Kidney (tissue), 14 donors: ENCODE measurements around the gene GPR15LG. TPM values are rescaled to one million over a fixed set of nuclear protein-coding genes. Genes with fewer than 3 reads are reported as not detected.

ENCODE experiments used
- DNase-seq, 5 donors: peaks; one replicate each; pipeline ENCODE4 v3.0.0-alpha.2; 2013 to 2020
- FAIRE-seq: peaks from 2 replicates; lab custom pipeline; 2012; peaks lifted over from hg19 to GRCh38; lab: Jason Lieb, UNC
- H3K27ac ChIP-seq, 2 donors: one replicate each; pipeline ENCODE4 v1.7.0; 2013; ENCODE audit warnings: low read depth in 2 of 2, low read length in 2 of 2, inconsistent platforms in 1 of 2
- H3K27me3 ChIP-seq: one replicate; pipeline ENCODE4 v1.7.1; 2013; ENCODE audit warnings: low read length, inconsistent platforms; ENCODE audit not compliant: control insufficient read depth, insufficient read depth
- H3K36me3 ChIP-seq, 3 donors: one replicate each; pipeline versions ENCODE4 v1.7.0 to v1.7.1; 2013; ENCODE audit warnings: low read length in 3 of 3, control low read depth in 1 of 3, inconsistent platforms in 1 of 3; ENCODE audit not compliant: insufficient read depth in 3 of 3, control insufficient read depth in 2 of 3
- H3K4me1 ChIP-seq, 3 donors: one replicate each; pipeline versions ENCODE4 v1.7.0 to v1.7.1; 2013; ENCODE audit warnings: low read length in 3 of 3, inconsistent platforms in 1 of 3, low read depth in 1 of 3; ENCODE audit not compliant: control insufficient read depth in 2 of 3, insufficient read depth in 2 of 3
- H3K4me3 ChIP-seq, 3 donors: one replicate each; pipeline versions ENCODE4 v1.7.0 to v1.8.1; 2013; ENCODE audit warnings: low read length in 3 of 3, control low read depth in 1 of 3, inconsistent platforms in 1 of 3
- H3K9ac ChIP-seq, 3 donors: one replicate each; pipeline versions ENCODE4 v1.7.0 to v1.7.1; 2013; ENCODE audit warnings: low read length in 3 of 3, control low read depth in 1 of 3, inconsistent platforms in 1 of 3
- H3K9me3 ChIP-seq, 3 donors: one replicate each; pipeline versions ENCODE4 v1.7.0 to v1.7.1; 2013; ENCODE audit warnings: low read length in 3 of 3, control low read depth in 1 of 3, inconsistent platforms in 1 of 3; ENCODE audit not compliant: control insufficient read depth in 2 of 3, insufficient read depth in 1 of 3
- intact Hi-C: fragments of 100-400 bp; cut with DNase I; formaldehyde crosslinking; loops from one replicate; pipeline ENCODE4 v1.11.1; 2022
- polyA plus RNA-seq: library from polyadenylated mRNA; stranded (reverse); fragments of 350-450 nt; fragmentation: Illumina TruSeq; extraction: RNeasy Lipid Tissue Mini Kit (QIAGEN cat#74804); gene quantifications from one replicate; pipeline ENCODE4 v1.2.3, GENCODE V29; 2014; ENCODE audit warnings: low read depth, low replicate concordance; ENCODE audit not compliant: insufficient read depth
- total RNA-seq: library from RNA; stranded (reverse); fragmentation: NEBNext Ultra II Directional; extraction: Animal tissue kit (Norgen Biotek cat#: 25700); gene quantifications from one replicate; pipeline ENCODE4 v1.2.1, GENCODE V29; 2021
- TF ChIP-seq, protein P1 (sequence below): IDR thresholded peaks from 3 replicates; pipeline ENCODE4 v1.5.1; 2012; ENCODE audit warnings: mild to moderate bottlenecking, moderate library complexity, borderline replicate concordance; ENCODE audit not compliant: insufficient read depth; ENCODE audit errors: extremely low read depth
- donor health status: control.
- donor health status: control.
- donor health status: control.
- donor health status: control.
- donor health status: control.
- donor health status: DM: yes; HTN: yes; CAD: no.
- donor health status: Normal renal cell carcinoma (clear cell type).

GPR15LG gene
- total and polyA plus RNA-seq, 2 donors from 2014 or later, result 0.44 TPM; not detected in 1

DNA sequence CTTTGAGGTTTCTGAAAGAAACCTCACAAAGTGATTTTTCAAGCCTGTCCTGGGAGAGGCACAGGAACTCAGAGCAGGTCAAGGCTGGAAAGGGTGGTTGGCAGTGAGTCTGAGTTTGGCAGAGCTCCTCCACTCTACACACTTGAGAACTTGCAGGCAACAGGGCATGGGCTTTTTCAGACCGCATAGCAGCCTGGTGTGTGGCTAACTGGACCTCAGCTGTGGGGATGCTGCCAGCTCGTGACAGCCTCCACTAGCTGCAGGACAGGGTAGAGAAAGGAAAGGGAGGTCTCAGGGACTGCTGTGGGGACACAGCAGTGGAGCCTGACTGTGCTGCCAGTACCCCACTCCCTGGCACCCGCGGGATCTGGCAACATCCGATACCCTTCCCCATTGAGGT, 23.3 kb downstream of the GPR15LG start:
- peaks cover 20% of the 10 kb centered on the region for H3K27me3 ChIP-seq
- FAIRE-seq, result no peak

DNA sequence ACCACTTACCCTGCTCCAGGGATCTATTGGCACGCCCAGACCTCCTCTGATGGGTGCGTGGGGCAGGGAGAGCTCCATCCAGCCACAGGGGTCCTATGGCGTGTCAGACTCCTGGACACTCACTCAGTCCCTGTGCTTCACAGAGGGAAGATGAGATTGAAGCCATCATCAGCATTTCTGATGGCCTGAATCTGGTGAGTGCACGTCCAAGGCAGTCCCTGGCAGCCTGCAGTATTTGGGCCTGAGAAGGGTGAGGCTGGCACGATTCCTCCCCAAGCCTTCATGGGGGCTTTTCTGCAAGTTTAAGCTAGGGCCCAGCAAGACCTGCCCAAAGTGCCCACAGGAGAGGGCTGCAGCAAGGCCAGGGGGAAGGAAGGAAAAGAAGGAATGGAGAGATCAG, 24.0 kb downstream of the GPR15LG start:
- TF ChIP-seq, protein P1, sequence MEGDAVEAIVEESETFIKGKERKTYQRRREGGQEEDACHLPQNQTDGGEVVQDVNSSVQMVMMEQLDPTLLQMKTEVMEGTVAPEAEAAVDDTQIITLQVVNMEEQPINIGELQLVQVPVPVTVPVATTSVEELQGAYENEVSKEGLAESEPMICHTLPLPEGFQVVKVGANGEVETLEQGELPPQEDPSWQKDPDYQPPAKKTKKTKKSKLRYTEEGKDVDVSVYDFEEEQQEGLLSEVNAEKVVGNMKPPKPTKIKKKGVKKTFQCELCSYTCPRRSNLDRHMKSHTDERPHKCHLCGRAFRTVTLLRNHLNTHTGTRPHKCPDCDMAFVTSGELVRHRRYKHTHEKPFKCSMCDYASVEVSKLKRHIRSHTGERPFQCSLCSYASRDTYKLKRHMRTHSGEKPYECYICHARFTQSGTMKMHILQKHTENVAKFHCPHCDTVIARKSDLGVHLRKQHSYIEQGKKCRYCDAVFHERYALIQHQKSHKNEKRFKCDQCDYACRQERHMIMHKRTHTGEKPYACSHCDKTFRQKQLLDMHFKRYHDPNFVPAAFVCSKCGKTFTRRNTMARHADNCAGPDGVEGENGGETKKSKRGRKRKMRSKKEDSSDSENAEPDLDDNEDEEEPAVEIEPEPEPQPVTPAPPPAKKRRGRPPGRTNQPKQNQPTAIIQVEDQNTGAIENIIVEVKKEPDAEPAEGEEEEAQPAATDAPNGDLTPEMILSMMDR, result no peak
- no peaks in the 10 kb centered on the region for H3K9me3 ChIP-seq
- DNase-seq (no peak), FAIRE-seq (no peak)
- no peaks in the 10 kb centered on the region for H3K36me3 ChIP-seq
- H3K27me3 ChIP-seq, result peaks cover 20% of the 10 kb centered on the region
- no peak overlapping the region for H3K9ac ChIP-seq
- intact Hi-C loops, result no loop called here
- no peak overlapping the region for H3K27ac ChIP-seq
- H3K4me1 ChIP-seq, result peaks cover 0 to 3% (median 0%) of the 10 kb centered on the region in 3 donors
- no peak overlapping the region for H3K4me3 ChIP-seq

More for the DNA sequence above, 23.3 kb downstream of the GPR15LG start:
- Histone ChIP-seq H3K4me3 (no peak overlapping the region), H3K27ac (no peak overlapping the region), H3K9me3 (no peaks in the 10 kb centered on the region), H3K4me1 (peaks cover 0 to 3% (median 0%) of the 10 kb centered on the region in 3 donors), H3K36me3 (no peaks in the 10 kb centered on the region), H3K9ac (no peak overlapping the region)
- TF ChIP-seq, protein P1, result no peak
- DNase-seq, result no peak
- intact Hi-C loops, result no loop called here

DNA sequence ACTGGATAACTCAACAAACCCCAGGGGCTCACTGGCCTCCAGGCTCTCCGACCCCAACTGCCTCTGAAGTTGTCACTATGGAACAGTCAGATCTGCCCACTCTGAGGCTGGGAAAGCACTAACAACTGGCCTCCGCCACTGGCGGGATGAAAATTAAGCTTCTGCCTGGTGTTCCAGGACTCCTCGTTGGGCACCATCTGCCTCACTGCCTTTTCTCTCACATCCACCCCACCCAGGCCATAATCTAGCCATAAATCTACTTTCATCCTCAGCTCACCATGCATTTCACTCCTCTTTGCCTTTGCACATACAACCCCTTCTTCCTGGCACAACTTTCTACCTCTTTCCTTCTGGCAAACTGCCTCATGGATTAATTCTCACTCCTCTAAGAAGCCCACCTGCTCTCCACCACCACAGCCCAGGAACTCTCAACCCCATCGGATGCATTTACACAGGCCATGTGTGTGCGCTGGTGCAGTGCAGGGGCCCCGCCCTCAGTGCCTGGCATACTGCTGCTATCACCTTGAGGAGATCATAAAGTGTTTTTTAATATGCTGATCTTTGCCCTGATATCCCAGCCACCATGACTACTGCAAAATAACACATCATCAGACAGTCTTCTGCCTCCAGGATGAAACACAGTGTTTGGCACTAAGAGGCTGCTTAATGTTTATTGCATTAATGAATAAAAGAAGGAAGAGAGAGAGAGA, 24.8 kb downstream of the GPR15LG start:
- Histone ChIP-seq H3K4me3 (no peak overlapping the region), H3K4me1 (peaks cover 0 to 3% (median 0%) of the 10 kb centered on the region in 3 donors), H3K9me3 (no peaks in the 10 kb centered on the region), H3K27me3 (peaks cover 20% of the 10 kb centered on the region), H3K36me3 (no peaks in the 10 kb centered on the region), H3K9ac (no peak overlapping the region), H3K27ac (no peak overlapping the region)
- DNase-seq (no peak), FAIRE-seq (no peak)
- TF ChIP-seq, protein P1, result no peak
- intact Hi-C loops, result no loop called here
